GM18870 (cell line): ENCODE data around the gene TAPT1.
A peak's percentile ranks its signal among the peaks of the same experiment; 100 is the strongest.

Experiments
- ATAC-seq: cut with Tn5 transposase; IDR thresholded peaks from one replicate; pipeline ENCODE4 v1.9.1; 2021; ENCODE audit warnings: moderate library complexity; ENCODE audit not compliant: unreplicated experiment

The TAPT1 gene

GRCh38 chr4:16250661-16251365 lies 24.5 kb upstream of the TAPT1 start:
- no peak for ATAC-seq

DNA sequence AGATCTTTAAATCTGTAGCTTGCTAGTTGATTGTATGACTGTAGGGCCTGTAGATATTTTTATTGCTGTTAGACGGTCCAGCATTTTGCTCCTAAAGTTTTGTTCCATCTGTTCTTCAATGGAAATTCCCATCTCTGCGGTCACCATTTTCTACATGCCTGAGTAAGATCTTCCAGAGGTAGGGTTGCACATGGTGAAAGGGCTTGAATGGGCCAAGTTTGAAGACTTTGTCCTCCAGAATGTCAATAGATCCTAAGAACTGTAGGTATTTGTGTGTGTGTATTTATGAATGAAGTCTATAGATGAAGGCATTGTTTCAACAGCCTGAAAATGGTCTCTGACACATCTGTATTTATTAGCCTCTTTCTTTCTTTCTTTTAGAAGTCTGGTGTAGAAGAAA lies 22.3 kb upstream of the TAPT1 start:
- no peak for ATAC-seq

GRCh38 chr4:16245241-16245640 lies 19.0 kb upstream of the TAPT1 start:
- ATAC-seq, result no peak

DNA sequence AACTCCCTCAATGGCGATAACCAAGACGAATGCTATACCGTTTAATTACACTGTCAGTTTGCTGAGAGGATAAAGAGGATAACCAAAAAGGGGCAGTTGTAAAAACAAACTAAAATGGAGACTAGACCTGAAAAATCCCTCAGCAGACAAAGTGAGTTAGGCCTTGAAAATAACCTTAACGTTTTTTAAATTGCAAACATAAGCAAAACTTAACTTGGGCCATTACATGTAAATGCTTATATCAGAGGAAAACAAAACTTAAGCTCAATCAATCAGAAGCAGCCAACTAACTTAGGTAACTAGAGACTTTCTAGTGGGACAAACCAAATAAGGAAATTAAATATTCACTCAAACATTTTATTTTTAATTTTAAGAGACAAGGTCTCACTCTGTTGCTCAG lies 17.0 kb upstream of the TAPT1 start:
- no peak for ATAC-seq

DNA sequence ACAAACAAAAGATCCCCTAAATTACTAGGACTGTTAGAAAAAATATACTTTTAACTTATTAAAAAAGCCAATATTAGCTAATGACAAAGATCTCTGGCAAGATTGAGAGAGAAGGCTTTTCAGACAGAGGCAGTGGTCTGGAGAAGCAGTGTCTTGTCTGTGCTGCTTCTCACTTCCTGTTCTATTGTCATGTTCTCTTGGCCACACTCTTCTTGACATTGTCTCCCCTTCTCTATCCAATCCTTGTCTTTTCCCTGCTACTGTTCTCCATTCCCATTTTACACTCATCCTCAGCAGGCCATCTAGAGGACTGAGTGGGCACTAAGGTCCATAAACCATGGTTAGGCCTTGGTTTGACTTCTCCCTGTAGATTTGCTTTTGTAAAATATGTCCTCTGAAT lies 14.0 kb upstream of the TAPT1 start:
- ATAC-seq, result no peak

DNA sequence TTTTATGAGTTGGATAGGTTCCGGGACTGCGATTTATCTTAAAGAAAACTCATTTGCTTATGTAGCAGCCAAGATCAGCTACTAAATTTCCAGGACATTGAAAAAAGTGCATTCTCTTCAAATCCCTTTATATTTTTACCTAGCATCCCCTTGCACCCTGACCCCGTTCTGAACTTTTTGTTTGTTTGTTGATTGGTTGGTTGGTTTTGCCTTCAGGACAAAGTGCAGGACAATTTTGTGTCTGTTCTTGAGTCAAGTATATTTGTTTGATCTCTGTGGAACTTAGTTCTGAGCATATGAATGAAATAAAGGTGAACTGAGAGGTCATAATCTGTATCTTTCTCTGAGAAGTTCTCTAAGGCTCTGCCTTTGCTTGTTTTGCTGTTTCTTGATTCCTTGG lies 12.8 kb upstream of the TAPT1 start:
- no peak for ATAC-seq

GRCh38 chr4:16238327-16238726 lies 12.1 kb upstream of the TAPT1 start:
- no peak for ATAC-seq

GRCh38 chr4:16237715-16238114 lies 11.4 kb upstream of the TAPT1 start:
- no peak for ATAC-seq

DNA sequence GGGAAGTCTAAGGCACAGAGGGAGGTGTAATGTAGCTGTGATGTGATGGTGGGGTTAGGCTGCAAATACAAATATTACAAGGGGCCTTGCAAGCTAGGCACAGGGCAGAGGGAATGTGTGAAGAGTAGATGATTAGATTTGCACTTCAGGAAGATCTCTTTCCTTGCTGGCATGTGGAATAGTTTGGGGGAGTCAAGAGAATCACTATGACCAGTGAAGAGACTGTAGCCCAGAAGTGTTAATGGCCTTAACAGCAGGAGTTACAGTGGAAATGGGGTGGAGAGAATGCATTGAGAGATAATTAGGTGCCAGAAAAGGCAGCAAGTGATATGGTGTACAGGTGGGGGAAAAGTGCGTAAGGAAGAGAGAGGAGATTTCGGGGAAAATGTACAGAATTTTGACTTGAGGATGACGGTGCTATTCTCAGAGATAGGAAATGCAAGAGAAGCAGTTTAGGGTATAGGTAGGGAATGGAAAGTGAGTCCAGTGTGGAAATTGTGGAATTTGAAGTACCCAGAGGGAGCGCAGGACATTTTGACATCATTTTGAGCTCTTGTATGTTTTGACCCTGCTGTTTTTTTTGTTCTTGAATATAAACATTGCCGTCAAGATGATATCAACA lies 10.2 kb upstream of the TAPT1 start:
- ATAC-seq, result no peak

DNA sequence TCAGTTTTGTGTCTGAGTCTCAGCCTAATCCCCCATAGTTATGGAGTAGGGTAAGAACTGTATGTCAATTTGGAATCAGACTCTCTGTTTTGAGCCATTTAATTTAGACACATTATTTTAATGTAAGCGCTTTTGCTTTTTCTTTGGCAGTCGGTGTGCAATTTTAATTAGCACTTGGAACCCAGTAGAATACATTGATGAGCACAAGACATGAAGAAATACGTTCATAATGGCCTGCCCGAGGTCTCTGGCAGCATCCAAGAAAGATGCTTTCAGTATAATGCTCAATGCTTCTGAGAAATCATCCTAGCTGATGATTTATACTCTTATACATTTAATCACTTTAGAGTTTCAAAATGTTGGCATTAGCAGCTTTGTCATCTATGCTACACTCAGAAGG lies 8.9 kb upstream of the TAPT1 start:
- no peak for ATAC-seq

- ATAC-seq, result no peak
Observed at GRCh38 chr4:16233569-16234177, 7.4 kb upstream of the TAPT1 start.

DNA sequence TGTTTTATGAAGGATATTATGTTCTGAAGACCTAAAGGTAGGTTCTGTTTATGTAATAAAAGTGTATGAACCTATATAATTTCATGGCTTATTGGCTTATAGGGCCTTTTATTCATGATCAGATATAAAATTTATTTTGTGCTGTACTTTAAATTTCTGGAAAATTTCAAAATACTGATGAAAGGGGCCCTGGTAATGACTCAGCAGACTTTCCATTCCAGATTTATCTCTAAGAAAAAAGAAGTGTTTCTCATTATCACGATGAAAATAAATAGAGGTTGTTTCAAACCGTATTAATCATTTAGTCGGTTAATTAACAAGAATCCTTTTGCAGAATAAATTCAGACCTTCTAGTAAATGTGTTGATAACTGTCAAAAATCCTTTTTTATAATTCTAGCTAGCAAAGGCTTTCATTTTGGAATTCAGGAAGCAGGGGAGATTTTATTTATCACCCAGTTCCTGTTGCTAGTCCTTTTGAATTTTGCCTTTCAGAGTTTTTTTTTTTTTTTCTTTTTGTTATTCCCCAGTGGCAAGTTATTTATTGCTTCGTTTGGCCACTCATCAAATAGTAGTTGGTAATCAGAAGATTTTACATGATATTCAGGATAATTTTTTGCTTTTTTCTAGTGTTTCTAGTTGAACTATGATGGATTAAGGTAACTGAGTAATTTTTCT lies 5.4 kb upstream of the TAPT1 start:
- ATAC-seq, result no peak

GRCh38 chr4:16230308-16230707 lies 4.0 kb upstream of the TAPT1 start:
- no peak for ATAC-seq

DNA sequence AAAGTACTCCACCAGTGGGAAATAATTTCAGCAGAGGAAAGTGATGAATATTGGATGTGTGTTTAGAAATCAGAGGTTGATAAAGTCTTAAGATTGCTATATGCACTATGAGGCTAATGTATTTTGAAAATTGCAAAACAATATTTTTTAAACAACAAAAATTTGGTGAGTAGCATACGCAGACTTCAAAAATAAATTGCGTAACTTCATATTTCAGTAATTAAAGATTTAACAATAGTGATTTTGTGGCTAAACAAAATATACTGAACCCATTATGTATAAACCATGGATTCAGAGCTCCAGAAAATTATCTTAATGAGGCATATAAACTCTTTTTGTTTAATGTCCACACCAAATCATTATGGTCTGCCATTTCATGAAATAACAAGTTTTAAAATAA lies 3.3 kb upstream of the TAPT1 start:
- ATAC-seq, result no peak

DNA sequence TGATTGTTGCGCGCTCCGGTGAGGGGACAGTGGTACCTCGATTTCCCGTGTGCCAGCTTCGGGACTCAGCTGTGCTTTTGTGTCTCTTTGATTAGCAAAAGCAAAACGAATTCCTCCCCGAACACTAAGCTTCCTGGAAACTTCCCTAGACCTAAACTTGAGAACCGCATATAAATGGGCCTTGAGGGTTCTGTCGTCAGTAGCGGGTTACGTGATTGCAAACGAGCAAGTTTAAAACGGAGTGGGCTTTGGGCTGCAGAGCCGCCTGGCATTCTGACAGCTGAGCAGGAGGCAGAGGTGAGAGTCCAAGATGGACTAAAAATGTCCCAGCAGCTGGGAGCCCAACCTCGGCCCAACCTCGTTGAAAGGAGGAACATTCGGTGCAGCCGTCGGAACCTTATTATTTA lies 1.2 kb upstream of the TAPT1 start:
- ATAC-seq, result peak; percentile 7

DNA sequence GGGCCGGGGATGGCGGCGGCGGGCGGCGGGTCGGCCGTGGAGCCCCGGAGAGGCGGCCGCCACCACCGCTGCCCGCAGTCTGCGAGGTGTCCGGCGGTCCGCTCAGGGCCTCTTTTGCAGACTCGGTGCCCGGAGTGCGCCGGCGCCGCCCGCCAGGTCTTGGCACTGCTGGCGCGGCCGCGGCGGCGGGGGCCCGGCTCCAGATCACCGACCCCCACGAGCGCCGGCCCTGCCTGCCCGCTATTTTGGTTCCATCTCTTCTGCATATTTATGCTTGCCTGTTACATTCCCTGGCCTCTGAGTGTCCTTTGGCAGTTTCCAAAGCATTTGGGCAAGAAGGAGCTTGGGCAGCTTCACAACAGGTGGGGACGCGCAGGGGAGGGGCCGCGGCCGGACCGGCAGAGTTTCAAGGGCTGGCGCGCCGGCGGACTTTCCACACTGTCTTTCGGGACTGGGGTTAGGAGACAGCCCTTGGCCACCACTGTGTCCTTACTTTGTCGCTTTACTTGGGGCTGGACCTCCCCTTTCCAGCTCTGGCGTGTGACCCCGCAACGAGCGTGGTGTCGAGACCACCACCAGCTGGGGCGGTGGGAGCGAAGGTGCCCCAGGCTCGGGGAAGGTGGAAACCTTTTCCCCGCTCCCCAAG lies 668 bp upstream of the TAPT1 start:
- peak; percentile 51 for ATAC-seq

DNA sequence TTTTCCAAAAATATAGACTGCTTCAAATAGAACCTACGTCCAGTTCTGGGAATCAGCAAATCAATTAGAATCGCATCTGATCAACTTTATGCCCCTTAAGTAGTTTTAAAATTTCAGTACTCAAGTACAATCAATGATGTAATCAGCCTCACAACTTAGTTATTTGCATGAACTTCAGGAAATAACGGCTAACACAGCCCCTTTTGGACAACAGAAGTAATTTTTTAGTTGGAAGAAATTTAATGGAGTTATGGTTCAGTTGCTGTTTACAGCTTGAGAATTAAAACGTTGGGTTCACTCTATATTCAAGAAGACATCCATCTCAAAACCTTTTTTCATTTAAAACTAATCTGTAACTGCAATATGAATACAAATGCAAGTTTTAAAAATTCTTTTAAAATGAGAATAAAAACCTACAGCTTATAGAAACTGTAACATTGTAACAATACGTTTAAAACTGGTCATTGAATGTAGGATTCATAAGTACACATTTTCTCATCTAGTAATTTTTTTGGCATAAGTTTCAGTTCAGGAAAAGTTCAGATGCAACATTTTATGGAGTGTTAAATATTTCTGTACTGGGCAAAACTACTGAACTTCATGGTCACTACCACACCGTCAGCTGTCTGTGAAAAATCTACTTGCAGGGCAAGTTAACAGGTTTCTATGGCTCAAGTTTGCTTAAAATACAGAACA lies 956 bp downstream of the TAPT1 start:
- ATAC-seq, result peak; percentile 5

GRCh38 chr4:16224264-16225166 lies 1.8 kb downstream of the TAPT1 start:
- ATAC-seq, result no peak

GRCh38 chr4:16222957-16223527 lies 3.2 kb downstream of the TAPT1 start:
- no peak for ATAC-seq
